HG03565 (cell line): Measurements from ENCODE around the gene SLC38A7.
A peak's percentile ranks its signal among the peaks of the same experiment; 100 is the strongest.
"Not testable (repeated sequence)": the region's sequence is repeated elsewhere in the genome, so short reads cannot be mapped to it uniquely, and the experiment has no call there.

ENCODE experiments used
- ATAC-seq: cut with Tn5 transposase; IDR thresholded peaks from one replicate; pipeline ENCODE4 v1.9.1; 2021; ENCODE audit warnings: mild to moderate bottlenecking, moderate library complexity; ENCODE audit not compliant: unreplicated experiment

Gene SLC38A7

DNA sequence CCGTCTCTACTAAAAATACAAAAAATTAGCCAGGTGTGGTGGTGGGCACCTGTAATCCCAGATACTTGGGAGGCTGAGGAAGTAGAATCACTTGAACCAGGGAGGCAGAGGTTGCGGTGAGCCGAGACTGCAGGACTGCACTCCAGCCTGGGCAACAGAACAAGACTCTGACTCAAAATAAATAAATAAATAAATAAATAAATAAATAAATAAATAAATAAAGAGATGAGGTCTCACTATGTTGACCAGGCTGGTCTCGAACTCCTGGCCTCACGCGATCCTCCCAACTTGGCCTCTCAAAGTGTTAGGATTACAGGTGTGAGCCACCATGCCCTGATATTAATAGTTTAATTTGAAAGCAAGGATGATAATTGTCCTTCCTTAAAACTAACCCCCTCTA is 47.5 kb downstream of the SLC38A7 start:
- ATAC-seq = not testable (repeated sequence)

DNA sequence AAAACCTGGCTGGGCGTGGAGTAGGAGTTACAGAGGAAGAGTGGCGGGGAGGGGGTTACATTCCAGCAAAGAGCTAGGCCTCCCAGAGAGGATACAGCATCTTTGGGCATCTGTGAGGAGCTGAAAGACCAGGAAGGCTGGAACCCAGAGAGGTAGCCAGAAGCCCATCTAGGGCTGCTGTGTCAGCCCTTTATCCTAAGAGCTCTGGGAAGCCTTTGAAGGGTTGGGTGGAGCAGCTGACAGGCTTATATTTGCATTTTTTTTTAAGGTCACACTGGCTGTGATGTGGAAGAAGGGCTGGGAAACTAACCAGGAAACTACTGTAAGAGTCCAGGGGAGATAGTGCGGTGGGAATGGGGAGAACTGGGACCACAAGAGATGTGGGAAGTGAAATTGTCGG is 48.1 kb downstream of the SLC38A7 start:
- ATAC-seq = no peak

DNA sequence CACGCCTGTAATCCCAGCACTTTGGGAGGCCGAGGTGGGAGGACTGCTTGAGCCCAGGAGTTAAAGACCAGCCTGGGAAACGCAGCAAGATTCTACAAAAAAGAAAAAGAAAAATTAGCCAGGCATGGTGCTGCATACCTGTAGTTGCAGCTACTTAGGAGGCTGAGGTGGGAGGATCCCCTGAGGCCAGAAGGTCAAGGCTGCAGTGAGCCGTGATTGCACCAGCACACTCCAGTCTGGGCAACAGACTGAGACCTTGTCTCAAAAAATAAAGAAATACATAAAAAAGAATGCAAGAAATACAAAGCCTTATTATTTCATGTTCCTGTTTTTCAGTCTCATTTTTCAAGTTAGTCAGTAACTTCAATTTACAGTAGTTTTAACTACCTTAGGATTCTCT is 49.1 kb downstream of the SLC38A7 start:
- ATAC-seq = no peak

DNA sequence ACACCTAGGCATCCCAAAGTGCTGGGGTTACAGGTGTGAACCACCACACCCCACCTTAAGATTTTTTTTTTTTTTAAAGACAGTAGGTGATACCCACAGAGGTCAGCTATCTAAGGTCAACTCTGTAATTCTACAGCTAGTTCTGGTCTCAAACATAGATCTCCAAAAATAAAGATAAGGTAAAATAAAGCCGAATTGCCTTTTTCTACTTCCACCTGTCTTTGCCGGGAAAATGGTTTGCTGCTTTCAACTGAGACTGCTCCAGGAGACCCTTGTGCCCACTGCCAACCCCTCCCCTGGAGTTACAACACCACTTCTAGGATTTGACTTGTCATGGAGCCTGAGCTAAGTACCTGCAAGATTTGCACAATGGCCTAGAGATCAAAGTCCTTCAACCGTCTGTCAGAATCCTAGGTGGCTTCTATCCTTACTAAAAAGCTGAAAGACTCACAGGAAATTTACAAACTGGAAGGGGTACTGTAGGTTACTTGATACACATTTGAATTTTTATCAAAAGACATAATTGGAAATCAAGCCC is 50.2 kb downstream of the SLC38A7 start:
- no peak for ATAC-seq

DNA sequence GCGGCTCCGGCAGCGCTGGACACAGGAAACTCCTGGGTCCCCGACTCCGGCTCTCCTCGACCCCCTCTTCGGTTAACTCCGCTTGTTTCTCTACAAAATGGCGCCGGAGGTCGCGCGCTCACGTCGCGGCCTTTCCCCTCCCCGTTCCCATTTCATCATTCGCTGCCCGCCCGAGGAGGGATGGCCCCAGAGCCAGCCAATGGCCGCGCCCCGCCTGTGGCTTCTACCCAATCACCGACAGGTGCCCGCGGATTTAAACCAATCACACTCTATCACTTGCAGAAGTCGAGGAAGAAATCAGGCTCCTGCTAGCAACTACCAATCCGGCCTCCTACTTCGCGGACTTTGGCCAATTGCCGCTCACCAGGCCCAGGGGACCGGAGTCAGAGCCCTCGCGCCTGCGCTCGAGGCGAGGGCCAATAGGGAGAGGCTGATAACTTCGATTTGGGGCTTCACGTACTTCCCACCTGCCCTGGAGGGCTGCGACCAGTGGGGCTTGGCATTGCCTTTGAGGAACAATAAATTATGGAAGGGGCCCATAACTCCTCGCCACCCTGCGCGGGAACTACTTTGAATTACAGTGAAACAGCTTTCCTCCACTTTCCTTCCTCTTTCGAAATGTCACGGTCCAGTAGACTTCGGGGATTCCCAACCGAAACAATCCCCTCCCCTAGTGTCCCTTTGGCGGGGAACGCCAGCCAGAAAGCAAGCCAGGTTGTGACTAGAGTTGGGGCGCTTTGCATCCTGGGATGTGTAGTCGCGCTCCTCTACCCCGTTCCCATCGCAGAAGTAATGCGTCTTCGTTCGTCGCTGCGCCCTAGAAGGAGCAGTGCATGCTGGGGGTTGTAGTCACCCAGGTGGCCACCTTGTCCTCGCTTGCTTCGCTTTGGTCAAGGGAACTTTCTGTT is 54.6 kb downstream of the SLC38A7 start, which contains the start of gene CNOT1:
CNOT1 (minus strand) TSS at position 94 of the 908 bp plus-strand sequence. CDS start 30,489 bp downstream, outside the sequence.
- peak; percentile 88 for ATAC-seq

DNA sequence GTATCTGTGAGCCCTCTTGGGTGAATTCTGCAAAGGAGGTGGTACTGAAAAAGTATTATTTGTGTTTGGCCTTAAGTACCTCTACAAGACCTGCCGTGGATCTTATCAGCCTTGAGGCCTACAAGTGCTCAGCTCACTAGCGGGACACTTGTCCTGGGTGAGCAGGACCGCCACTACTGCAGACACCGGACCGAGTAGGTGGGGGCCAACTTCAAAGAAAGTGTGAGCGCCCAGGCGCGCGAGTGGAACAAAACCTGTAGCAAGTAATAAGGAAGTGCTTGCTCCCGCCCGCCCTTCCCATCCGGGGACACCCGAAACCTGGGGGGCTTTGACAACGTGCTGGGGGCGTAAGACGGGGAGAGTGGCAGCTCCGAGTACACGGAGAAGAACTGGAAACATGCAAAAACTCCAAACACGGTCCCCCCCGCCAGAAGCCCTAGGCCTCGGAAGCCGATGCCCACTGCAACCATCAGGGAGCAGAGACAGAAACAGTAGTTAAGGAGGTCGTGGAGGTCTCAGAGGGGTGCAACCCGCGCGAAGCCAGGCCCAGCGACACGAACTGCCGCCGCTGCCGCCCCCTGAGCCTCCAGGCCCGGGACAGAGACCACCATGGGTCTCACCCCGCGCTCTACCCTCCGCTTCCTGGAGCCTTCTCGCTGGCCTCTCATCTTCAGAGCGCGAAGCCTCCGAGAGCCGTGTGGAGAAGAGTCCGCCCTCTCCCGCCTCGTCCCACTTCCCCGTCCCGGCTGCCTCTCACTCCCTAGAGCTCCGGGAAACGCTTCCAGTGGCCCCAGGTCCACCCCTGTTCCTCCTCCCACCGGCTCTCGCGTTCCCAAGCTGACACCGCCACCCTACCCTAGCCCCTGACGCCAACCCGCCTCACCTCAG is 55.5 kb downstream of the SLC38A7 start:
- no peak for ATAC-seq

DNA sequence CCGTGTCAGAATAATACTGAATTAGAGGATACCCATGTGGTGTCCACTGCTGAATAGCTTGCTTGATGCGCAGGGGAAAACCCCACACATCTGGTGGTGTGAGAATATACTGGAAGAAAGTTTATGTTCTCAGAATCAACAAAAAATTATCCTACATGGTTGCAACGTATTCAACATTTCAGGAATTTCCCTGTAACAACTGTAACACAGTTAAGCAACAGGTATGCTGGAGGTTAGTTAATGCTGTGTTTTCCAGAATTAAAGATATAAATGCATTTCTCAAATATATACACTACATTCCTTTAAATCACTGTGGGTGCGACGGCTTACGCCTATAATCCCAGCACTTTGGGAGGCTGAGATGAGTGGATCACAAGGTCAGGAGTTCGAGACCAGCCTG is 60.4 kb downstream of the SLC38A7 start:
- ATAC-seq = no peak

DNA sequence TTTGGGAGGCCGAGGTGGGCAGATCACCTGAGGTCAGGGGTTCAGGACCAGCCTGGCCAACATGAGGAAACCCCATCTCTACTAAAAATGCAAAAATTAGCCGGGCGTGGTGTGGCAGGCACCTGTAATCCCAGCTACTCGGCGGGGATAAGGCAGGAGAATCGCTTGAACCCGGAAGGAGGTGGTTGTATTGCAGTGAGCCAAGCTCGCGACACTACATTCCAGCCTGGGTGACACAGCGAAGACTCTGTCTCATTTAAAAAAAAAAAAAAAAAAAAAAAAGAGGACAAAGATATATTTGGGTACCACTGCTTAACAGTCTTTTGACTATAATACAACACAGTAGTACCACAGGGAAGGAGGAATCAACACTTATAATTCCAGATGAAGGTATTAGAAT is 64.2 kb downstream of the SLC38A7 start:
- no peak for ATAC-seq

DNA sequence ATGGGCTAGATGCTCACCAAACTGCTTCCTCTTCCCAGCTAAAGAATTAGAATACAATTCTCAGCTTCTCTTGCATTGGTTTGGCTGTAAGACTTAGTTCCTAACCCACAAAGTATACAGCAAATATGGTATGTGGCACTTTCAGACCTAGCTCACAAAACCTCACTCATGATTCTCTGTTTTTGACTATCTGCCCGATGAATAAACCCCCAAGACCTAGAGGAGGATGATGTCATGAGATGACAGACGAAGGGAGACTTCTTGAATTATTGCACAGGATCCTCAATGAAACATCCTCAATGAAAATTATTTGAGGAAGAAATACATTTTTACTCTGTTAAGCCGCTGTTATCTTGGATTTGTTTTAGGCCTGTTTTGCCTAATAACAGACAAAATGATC is 69.3 kb downstream of the SLC38A7 start:
- ATAC-seq = no peak
